Skeletal muscle tissue (tissue), 4 donors: ENCODE measurements around the gene DLX2. TPM values are rescaled to one million over a fixed set of nuclear protein-coding genes. Genes with fewer than 3 reads are reported as not detected.

Source experiments
- H3K27ac ChIP-seq: one replicate; pipeline ENCODE4 v1.7.0; 2013; ENCODE audit warnings: mild to moderate bottlenecking, low read depth, low read length, inconsistent platforms
- H3K27me3 ChIP-seq, 3 donors: one replicate each; pipeline ENCODE4 v1.7.0; 2013; ENCODE audit warnings: low read length in 3 of 3; ENCODE audit not compliant: control insufficient read depth in 3 of 3, insufficient read depth in 3 of 3
- H3K36me3 ChIP-seq, 3 donors: one replicate each; pipeline ENCODE4 v1.7.0; 2013; ENCODE audit warnings: low read length in 3 of 3; ENCODE audit not compliant: control insufficient read depth in 3 of 3, insufficient read depth in 3 of 3
- H3K4me1 ChIP-seq, 3 donors: one replicate each; pipeline ENCODE4 v1.7.0; 2013; ENCODE audit warnings: low read length in 3 of 3, mild to moderate bottlenecking in 3 of 3; ENCODE audit not compliant: control insufficient read depth in 3 of 3, insufficient read depth in 3 of 3
- H3K4me3 ChIP-seq, 3 donors: one replicate each; pipeline ENCODE4 v1.7.0; 2013; ENCODE audit warnings: low read length in 3 of 3
- H3K9ac ChIP-seq, 3 donors: one replicate each; pipeline ENCODE4 v1.7.0; 2013; ENCODE audit warnings: low read length in 3 of 3, mild to moderate bottlenecking in 3 of 3, moderate library complexity in 2 of 3, low read depth in 1 of 3
- H3K9me3 ChIP-seq, 3 donors: one replicate each; pipeline ENCODE4 v1.7.0; 2013; ENCODE audit warnings: low read length in 3 of 3; ENCODE audit not compliant: control insufficient read depth in 3 of 3
- total RNA-seq: library from RNA; depleted of rRNA; stranded (reverse); fragments of >200 nt; gene quantifications from one replicate; pipeline ENCODE4 v1.2.3, GENCODE V29; 2014
- donor health status: Osteomylitis.

The DLX2 gene
- total RNA-seq, 1 donor from 2014 or later = not detected

DNA sequence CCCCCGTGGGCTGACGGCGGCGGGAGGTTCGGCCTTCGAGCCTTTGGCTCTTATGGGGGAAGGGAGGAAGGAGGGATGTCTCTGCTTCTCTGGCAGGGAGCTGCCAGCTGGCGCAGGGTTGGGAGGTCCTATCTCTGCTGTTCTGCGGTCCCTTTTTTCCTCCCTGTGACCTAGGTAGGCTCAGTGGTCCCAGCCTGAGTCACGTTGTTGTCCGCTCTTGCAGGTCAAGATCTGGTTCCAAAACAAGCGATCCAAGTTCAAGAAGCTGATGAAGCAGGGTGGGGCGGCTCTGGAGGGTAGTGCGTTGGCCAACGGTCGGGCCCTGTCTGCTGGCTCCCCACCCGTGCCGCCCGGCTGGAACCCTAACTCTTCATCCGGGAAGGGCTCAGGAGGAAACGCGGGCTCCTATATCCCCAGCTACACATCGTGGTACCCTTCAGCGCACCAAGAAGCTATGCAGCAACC, 14.9 kb downstream of the DLX2 start:
- peaks cover 32 to 37% (median 34%) of the 10 kb centered on the region in 3 donors for H3K4me1 ChIP-seq
- H3K9ac ChIP-seq = no peak overlapping the region
- peaks cover 0 to 4% (median 0%) of the 10 kb centered on the region in 3 donors for H3K9me3 ChIP-seq
- no peak overlapping the region for H3K4me3 ChIP-seq
- peaks cover 97 to 99% (median 97%) of the 10 kb centered on the region in 3 donors for H3K27me3 ChIP-seq
- H3K36me3 ChIP-seq = no peaks in the 10 kb centered on the region
- no peak overlapping the region for H3K27ac ChIP-seq

DNA sequence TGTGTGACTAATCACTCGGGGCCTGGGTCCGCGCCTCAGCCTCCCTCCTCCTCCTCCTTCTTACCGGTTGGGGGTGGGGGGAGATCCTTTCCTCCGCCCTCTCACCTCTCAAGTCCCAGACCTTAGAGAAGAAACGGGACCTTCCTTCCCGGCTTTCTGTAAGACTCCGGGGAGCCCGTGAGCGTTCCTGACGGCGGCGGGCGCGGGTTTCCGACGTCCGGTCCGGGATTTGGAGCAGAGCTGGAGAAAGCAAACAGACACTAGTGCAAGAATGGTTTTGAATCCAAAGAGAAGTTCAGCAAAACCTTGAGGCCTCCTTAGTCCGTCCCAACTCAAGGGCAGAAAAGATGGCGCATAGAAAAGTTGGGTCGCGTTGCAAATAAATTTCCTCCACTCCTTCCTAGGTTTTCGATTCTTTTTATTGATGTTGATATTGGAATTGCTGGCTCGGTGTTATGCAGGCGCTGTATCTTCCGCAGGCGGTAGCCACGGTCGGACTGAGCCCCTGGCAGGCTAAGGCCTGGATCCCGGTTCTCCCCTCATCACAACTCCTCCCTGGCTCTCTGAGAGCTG, 15.4 kb downstream of the DLX2 start:
- no peak overlapping the region for H3K27ac ChIP-seq
- H3K4me3 ChIP-seq = no peak overlapping the region
- H3K36me3 ChIP-seq = no peaks in the 10 kb centered on the region
- H3K4me1 ChIP-seq = peaks cover 33 to 42% (median 39%) of the 10 kb centered on the region in 3 donors
- H3K9ac ChIP-seq = no peak overlapping the region
- peaks cover 0 to 4% (median 0%) of the 10 kb centered on the region in 3 donors for H3K9me3 ChIP-seq
- peaks cover 97 to 99% (median 97%) of the 10 kb centered on the region in 3 donors for H3K27me3 ChIP-seq

DNA sequence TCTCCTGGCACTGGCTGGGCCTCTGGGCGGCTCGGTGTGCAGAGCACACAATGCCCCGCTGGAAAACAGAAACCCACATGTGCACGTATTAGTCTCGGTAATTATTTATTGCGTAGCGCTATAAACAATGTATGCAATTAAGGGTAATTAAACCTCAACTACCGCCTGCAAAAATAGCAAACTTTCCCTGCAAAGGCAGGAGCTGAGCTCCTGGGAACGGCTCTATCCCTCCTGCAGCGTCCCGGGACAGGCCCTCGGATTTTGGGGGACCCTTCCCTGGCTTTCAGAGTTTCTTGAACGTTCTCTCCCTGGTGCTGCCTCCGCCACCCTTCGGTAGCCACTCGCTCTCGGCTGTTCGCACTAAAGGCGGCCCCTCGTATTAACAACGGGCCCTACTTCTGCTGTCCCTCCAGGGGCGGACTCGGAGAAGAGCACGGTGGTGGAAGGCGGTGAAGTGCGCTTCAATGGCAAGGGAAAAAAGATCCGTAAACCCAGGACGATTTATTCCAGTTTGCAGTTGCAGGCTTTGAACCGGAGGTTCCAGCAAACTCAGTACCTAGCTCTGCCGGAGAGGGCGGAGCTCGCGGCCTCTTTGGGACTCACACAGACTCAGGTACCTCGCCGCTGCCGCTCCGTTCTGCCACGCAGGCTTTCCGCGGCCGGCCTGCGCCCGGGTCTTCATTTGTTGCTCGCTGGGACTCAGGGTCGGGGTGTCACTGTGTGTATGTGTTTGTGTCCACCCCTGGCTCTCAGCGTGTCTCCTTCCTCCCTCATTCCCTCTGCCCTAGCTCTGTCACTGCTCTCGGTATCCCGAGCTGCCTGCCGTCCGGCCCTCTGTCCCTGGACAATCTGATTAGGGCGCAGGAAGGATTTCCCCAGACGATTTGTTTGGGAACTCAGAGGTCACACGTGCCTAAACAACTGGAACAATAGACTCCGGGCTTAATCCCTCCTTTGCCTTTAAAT, 16.2 kb downstream of the DLX2 start:
- Histone ChIP-seq H3K27ac (no peak overlapping the region), H3K9ac (no peak overlapping the region), H3K4me3 (peak overlapping the region; percentile 15 to 59 (median 17)), H3K36me3 (no peaks in the 10 kb centered on the region), H3K9me3 (peaks cover 0 to 4% (median 0%) of the 10 kb centered on the region in 3 donors), H3K4me1 (peaks cover 33 to 43% (median 41%) of the 10 kb centered on the region in 3 donors), H3K27me3 (peaks cover 97 to 99% (median 97%) of the 10 kb centered on the region in 3 donors)

DNA sequence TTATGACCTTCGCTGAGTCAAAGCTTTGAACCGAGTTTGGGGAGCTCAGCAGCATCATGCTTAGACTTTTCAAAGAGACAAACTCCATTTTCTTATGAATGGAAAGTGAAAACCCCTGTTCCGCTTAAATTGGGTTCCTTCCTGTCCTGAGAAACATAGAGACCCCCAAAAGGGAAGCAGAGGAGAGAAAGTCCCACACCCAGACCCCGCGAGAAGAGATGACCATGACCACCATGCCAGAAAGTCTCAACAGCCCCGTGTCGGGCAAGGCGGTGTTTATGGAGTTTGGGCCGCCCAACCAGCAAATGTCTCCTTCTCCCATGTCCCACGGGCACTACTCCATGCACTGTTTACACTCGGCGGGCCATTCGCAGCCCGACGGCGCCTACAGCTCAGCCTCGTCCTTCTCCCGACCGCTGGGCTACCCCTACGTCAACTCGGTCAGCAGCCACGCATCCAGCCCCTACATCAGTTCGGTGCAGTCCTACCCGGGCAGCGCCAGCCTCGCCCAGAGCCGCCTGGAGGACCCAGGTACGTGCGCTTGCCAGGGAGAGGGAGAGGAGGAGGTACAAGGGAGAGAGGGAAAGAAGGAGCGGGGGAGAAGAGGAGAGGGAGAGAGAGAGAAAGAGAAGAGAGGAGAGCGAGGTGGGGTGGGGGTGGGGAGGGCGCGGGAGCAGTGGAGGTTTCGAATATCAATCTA, 17.1 kb downstream of the DLX2 start, which contains the start of gene DLX1:
Gene DLX1 (plus strand): TSS at position 48 of the 700 bp plus-strand sequence. CDS start 171 bp downstream, at position 219.
- Histone ChIP-seq H3K9ac (peak within 1 kb of the TSS in 2 of 3 donors; percentile 36 to 62), H3K27ac (no peak within 1 kb of the TSS), H3K9me3 (peaks cover 0 to 4% (median 0%) of the 10 kb centered on the region in 3 donors), H3K4me3 (peak within 1 kb of the TSS; percentile 59 to 68 (median 63)), H3K36me3 (no peaks in the 10 kb centered on the region), H3K4me1 (peaks cover 33 to 43% (median 41%) of the 10 kb centered on the region in 3 donors), H3K27me3 (peaks cover 98 to 100% (median 100%) of the 10 kb centered on the region in 3 donors)

DNA sequence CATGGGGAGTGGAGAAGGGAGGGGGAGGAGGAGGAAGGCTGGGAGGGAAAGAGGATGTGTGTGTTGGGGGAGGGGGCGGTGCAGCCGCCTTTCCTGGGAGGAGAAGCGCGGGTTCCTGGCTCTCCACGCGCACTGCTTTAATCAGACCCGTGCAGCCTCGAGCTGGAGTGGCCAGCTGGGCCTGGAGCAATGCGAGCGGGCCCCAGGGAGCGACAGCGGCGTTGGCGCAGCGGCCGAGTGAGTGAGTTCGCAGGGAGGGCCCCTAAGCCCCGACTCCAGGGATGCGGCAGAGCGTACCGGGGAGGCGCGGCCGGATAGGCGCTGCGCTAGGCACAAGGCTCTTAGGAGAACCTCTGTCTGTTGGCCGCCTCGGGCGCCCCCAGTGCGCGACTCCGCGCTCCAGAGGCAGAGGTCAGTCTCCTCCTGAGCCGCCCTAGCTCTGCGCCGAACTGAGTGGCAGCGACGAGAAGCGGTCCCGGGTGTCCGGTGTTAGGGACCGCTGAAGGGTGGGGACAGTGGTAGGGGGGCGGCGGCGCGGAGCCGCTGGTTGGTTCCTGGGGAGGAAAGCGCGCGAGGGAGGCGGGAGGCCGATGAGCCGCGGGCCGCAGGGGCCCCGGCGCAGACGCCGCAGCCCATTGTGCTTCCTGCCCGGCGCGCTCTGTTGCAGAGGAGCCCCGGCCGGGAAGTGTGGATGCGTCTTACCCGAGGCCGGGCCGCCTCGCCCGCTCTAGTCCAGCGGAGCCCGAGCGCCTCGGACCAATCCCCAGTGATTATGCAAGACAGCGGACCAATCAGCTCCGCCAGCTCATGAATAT, 17.8 kb downstream of the DLX2 start:
- Histone ChIP-seq H3K27me3 (peaks cover 98 to 99% (median 99%) of the 10 kb centered on the region in 3 donors), H3K4me3 (peak overlapping the region; percentile 59 to 68 (median 63)), H3K4me1 (peaks cover 33 to 43% (median 41%) of the 10 kb centered on the region in 3 donors), H3K9ac (peak overlapping the region in 2 of 3 donors; percentile 36 to 62), H3K27ac (no peak overlapping the region), H3K9me3 (peaks cover 0 to 4% (median 0%) of the 10 kb centered on the region in 3 donors), H3K36me3 (no peaks in the 10 kb centered on the region)

DNA sequence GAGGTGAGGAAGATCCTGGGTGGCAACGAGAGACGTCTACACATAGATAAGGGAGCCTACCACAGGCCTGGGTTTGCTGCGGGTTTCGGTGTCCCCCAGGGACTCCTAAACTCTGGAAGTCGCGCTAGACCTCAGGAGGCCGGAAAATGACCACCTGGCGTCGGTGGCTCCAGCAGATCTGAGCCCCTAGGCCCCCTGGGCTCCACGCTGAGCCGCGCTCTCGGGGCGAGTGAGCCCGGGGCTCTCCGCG, 18.4 kb downstream of the DLX2 start:
- H3K4me3 ChIP-seq = peak overlapping the region in 2 of 3 donors; percentile 63 to 68
- H3K27me3 ChIP-seq = peaks cover 94 to 96% (median 95%) of the 10 kb centered on the region in 3 donors
- no peak overlapping the region for H3K9ac ChIP-seq
- peaks cover 0 to 4% (median 0%) of the 10 kb centered on the region in 3 donors for H3K9me3 ChIP-seq
- H3K4me1 ChIP-seq = peaks cover 33 to 43% (median 41%) of the 10 kb centered on the region in 3 donors
- H3K27ac ChIP-seq = no peak overlapping the region
- no peaks in the 10 kb centered on the region for H3K36me3 ChIP-seq

DNA sequence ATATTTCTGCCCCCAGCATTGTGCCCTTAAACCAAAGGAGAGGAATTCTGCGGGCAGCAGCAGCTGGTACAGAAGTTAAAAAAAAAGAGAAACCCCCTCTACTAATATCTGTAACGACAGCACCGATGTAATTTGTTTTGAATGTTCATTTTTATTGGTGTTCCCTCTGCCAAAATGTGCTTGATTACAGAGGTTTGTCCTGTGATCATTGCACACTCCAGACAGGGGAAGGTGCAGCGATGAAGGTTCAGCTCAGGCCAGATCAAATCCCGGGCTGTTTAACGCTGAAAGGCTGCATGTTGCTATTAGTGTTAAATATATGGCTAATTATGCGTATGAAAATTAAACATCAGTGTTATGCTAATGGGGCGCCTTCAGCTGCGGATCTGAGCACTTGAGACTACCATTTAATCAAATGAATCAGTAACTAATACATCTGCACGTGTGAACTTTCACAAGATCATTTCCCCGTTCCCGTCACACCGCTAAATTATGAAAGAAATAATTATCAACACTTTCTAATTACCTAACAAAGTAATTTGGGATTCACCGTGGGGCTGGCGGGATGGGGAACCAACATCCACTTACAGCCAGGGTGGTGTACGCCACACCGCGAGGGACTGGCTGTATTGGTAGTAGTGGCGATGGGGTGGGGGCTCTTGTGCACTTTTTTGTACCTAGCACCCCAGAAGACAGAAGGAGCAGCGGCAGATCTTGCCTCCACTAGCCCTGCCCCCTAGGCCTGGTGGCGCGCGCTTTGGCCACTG, 18.9 kb downstream of the DLX2 start:
- peaks cover 33 to 43% (median 41%) of the 10 kb centered on the region in 3 donors for H3K4me1 ChIP-seq
- H3K27me3 ChIP-seq = peaks cover 90 to 93% (median 91%) of the 10 kb centered on the region in 3 donors
- no peak overlapping the region for H3K9ac ChIP-seq
- H3K36me3 ChIP-seq = no peaks in the 10 kb centered on the region
- no peak overlapping the region for H3K27ac ChIP-seq
- peak overlapping the region in 2 of 3 donors; percentile 9 to 63 for H3K4me3 ChIP-seq
- peaks cover 0 to 4% (median 0%) of the 10 kb centered on the region in 3 donors for H3K9me3 ChIP-seq

DNA sequence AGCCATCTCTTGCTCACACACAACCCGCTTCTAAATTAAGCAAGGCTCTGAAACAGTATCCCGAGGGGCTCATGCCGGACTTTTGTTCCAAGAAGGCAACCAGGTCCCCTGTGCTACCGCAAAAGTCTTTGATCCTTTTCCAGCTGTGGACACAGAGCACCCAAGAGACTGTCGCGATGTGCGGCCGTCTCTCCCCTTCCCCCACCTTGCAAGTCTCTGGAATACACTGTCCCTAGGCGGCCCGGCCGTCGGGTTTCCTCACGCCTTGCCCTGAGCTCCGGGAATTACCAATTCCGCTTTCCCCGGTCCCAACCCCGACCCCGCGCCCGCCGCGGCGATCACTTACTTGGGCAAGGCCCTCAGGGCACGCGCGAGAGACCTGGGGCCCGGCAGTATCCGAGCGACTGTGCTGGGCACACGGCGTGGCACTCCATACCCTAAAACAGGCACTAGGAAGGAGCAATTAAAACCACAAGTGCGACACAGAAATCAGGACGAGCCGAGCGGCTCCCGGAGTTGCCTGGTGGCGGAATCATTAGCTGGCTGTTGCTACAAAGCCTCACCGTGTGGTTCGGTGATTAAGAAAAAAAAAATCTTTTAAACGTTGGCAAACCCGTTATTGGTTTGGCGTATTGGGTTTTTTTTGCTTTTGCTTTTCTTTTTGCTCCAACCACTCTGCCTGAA, 19.6 kb downstream of the DLX2 start:
- Histone ChIP-seq H3K36me3 (no peaks in the 10 kb centered on the region), H3K9me3 (peaks cover 0 to 4% (median 0%) of the 10 kb centered on the region in 3 donors), H3K27ac (no peak overlapping the region), H3K27me3 (peaks cover 84 to 87% (median 86%) of the 10 kb centered on the region in 3 donors), H3K4me3 (no peak overlapping the region), H3K4me1 (peaks cover 33 to 43% (median 41%) of the 10 kb centered on the region in 3 donors), H3K9ac (no peak overlapping the region)
